ENCODE data around the gene ASCL5. TPM values are rescaled to one million over a fixed set of nuclear protein-coding genes. Genes with fewer than 3 reads are reported as not detected.

The ASCL5 gene
- total and polyA plus RNA-seq, 9 of the 15 experiments (the other 6 are each of a cell fraction or from before 2014, with no cell fraction given), result 0.09 TPM; not detected in 8

GRCh38 chr1:201171063-201172036 lies 44.4 kb upstream of the ASCL5 start:
- FAIRE-seq (peak; percentile 6), DNase-seq (ENCODE audit: extremely low read depth in 1 of 4, low spot score in 3 of 4) (peak; percentile 66 to 75 (median 72)), ATAC-seq (peak; percentile 71)
- Histone ChIP-seq H3K27me3 (ENCODE audit: control insufficient read depth in 2 of 2, insufficient read depth in 2 of 2, low read length in 2 of 2) (peaks cover 2 to 9% of the 10 kb centered on the region in 2 experiments; a peak in 3 of 5 replicates), H2AFZ (ENCODE audit: low read depth, low read length) (peak overlapping the region; percentile 97), H3K9me1 (ENCODE audit: control insufficient read depth, insufficient read depth, low read length) (no peaks in the 10 kb centered on the region), H3K9me3 (replicated peaks; ENCODE audit: control insufficient read depth, insufficient read depth, low read depth, low read length) (peaks cover 3% of the 10 kb centered on the region; the same call in 1 of the 2 replicates), H3K27ac (ENCODE audit: extremely low read depth, low read depth, low read length) (peak overlapping the region; percentile 55), H3K9ac (ENCODE audit: insufficient read depth in 1 of 2, low read depth in 2 of 2, low read length in 2 of 2) (peak overlapping the region; percentile 79 to 93), H3K4me1 (replicated peaks in 1 of 2; ENCODE audit: control insufficient read depth in 2 of 2, insufficient read depth in 2 of 2, low read length in 2 of 2) (peaks cover 15 to 28% of the 10 kb centered on the region in 2 experiments; a peak in 4 of 5 replicates), H3K4me3 (peak overlapping the region; percentile 53), H3K36me3 (ENCODE audit: control insufficient read depth, insufficient read depth, low read length) (no peaks in the 10 kb centered on the region), H3K79me2 (ENCODE audit: control insufficient read depth, insufficient read depth, low read length) (no peaks in the 10 kb centered on the region), H3K4me2 (ENCODE audit: insufficient read depth, low read length) (peak overlapping the region; percentile 97), H4K20me1 (replicated peaks; ENCODE audit: control insufficient read depth, insufficient read depth, low read length) (no peaks in the 10 kb centered on the region)
- in situ Hi-C loops (cut with MboI) (no loop called here), intact Hi-C loops (cut with micrococcal nuclease) (no loop called here)
- WGBS (ENCODE audit: insufficient coverage, low coverage, missing lambda C conversion rate), result 12% methylated on average over 48 of the region's 48 CpGs
- ChIA-PET POLR2A (interaction anchor here (0.6 to 6.7 kb wide), 6 partner anchors 15 to 190 kb away, joined by 3 to 121 read pairs (median 3); partner anchors contain the start of genes IGFN1 and TMEM9), CTCF (ENCODE audit: low intra/inter-chr PET ratio) (interaction anchor here (0.6 kb wide), 1 partner anchor 550 kb away, joined by 4 read pairs; no protein-coding TSS in a partner anchor)
- TSS peak; percentile 80 for BruUV-seq (replicated peaks)
- TF ChIP-seq SAFB (IDR thresholded peaks at IDR 0.05; ENCODE audit: borderline replicate concordance, low read depth, low read length) (peak; percentile 16; the same call in 1 of the 2 replicates), GATAD2A (IDR thresholded peaks at IDR 0.05) (0 out of 2 replicates have a peak, but pooled peaks have one; percentile 32), ZNF592 (IDR thresholded peaks at IDR 0.05) (no peak), SMC3 (conservative IDR thresholded peaks at IDR 0.05; ENCODE audit: insufficient read depth, low read depth, low read length) (no peak; the same call in 1 of the 2 replicates), PATZ1 (CRISPR knock-in tag; IDR thresholded peaks at IDR 0.05; ENCODE audit: borderline replicate concordance) (no peak), U2AF2 (optimal IDR thresholded peaks at IDR 0.05; ENCODE audit: low read depth, low read length) (no peak), PHF20 (IDR thresholded peaks at IDR 0.05; ENCODE audit: partially characterized antibody) (peak; percentile 46), ARID1B (IDR thresholded peaks at IDR 0.05) (peak; percentile 11), SRSF3 (IDR thresholded peaks at IDR 0.05; ENCODE audit: insufficient read depth, low read length) (peak; percentile 85; the same call in 1 of the 2 replicates), HDAC2 (IDR thresholded peaks at IDR 0.05) (peak; percentile 93), ZNF511 (CRISPR knock-in tag; IDR thresholded peaks at IDR 0.05) (peak; percentile 22; the same call in 1 of the 2 replicates), ZNF224 (CRISPR knock-in tag; IDR thresholded peaks at IDR 0.05) (0 out of 2 replicates have a peak, but pooled peaks have one; percentile 31), KLF1 (tag; IDR thresholded peaks at IDR 0.05) (no peak)

All from K562 (cell line).